Mesothelial cell of epicardium (in vitro differentiated cells): ENCODE data around the gene SUGP2. TPM values are rescaled to one million over a fixed set of nuclear protein-coding genes. Genes with fewer than 3 reads are reported as not detected.

ENCODE experiments used
- DNase-seq, 2 experiments: peaks; one replicate each; pipeline ENCODE4 v3.0.0; 2021; ENCODE audit warnings: low spot score in 2 of 2; ENCODE audit not compliant: unreplicated experiment in 2 of 2
- H3K27ac Mint-ChIP-seq: 2 replicates; pipeline ENCODE4 v1.8.0; 2021; ENCODE audit warnings: mixed read lengths
- H3K27me3 Mint-ChIP-seq: 2 replicates; pipeline ENCODE4 v1.8.0; 2021; ENCODE audit warnings: low read depth, mixed read lengths
- H3K36me3 Mint-ChIP-seq: 2 replicates; pipeline ENCODE4 v1.8.0; 2021; ENCODE audit warnings: mixed read lengths
- H3K4me1 Mint-ChIP-seq: 2 replicates; pipeline ENCODE4 v1.8.0; 2021; ENCODE audit warnings: mixed read lengths
- H3K4me3 Mint-ChIP-seq: 2 replicates; pipeline ENCODE4 v1.8.0; 2021; ENCODE audit warnings: mild to moderate bottlenecking, moderate library complexity, mixed read lengths
- H3K9me3 Mint-ChIP-seq: 2 replicates; pipeline ENCODE4 v1.8.0; 2021; ENCODE audit warnings: mixed read lengths
- CTCF ChIP-seq: fragments of 200-600 bp; sonication (generic); IDR thresholded peaks from one replicate; pipeline ENCODE4 v1.5.0; 2021; ENCODE audit warnings: antibody characterized with exemption; ENCODE audit not compliant: unreplicated experiment
- total RNA-seq: library from RNA; stranded (reverse); gene quantifications from 3 replicates; pipeline ENCODE4 v1.2.1, GENCODE V29; 2021

Gene SUGP2
- total RNA-seq, 1 donor from 2014 or later, result 152 TPM

DNA sequence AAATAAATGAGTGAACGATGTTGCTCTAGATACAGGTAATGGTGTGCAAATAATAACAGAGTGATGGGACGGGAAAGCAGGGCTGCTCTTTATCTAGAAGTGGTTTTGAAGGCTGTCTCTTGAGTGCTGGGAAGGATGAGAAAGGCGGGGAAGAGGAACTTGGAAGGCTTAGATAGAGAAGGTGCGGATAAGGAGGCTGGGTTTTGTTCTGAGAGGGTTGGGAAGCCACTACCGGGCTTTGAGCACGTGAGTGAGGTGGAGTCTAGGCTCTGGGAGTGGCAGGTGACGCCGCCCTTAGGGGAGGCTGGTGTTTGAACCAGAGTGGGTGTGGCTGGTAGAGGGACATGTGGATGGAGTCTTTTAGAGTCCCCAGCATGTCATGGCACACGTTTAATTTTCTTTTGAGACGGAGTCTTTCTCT, 897 bp upstream of the SUGP2 start:
- DNase-seq, result peak in 1 of 2 experiments; percentile 45
- H3K4me1 Mint-ChIP-seq, result peaks cover 14% of the 10 kb centered on the region
- H3K36me3 Mint-ChIP-seq, result peaks cover 10% of the 10 kb centered on the region
- no peak for TF ChIP-seq CTCF
- H3K27me3 Mint-ChIP-seq, result no peaks in the 10 kb centered on the region
- H3K4me3 Mint-ChIP-seq, result peak overlapping the region; percentile 70
- peak overlapping the region; percentile 87 for H3K27ac Mint-ChIP-seq
- no peaks in the 10 kb centered on the region for H3K9me3 Mint-ChIP-seq

GRCh38 chr19:19033176-19033425, 216 bp downstream of the SUGP2 start:
- Mint-ChIP-seq H3K4me1 (peaks cover 14% of the 10 kb centered on the region), H3K9me3 (no peaks in the 10 kb centered on the region), H3K27me3 (no peaks in the 10 kb centered on the region), H3K4me3 (peak overlapping the region; percentile 92), H3K36me3 (peaks cover 9% of the 10 kb centered on the region), H3K27ac (peak overlapping the region; percentile 95)
- TF ChIP-seq CTCF, result no peak
- no peak for DNase-seq

DNA sequence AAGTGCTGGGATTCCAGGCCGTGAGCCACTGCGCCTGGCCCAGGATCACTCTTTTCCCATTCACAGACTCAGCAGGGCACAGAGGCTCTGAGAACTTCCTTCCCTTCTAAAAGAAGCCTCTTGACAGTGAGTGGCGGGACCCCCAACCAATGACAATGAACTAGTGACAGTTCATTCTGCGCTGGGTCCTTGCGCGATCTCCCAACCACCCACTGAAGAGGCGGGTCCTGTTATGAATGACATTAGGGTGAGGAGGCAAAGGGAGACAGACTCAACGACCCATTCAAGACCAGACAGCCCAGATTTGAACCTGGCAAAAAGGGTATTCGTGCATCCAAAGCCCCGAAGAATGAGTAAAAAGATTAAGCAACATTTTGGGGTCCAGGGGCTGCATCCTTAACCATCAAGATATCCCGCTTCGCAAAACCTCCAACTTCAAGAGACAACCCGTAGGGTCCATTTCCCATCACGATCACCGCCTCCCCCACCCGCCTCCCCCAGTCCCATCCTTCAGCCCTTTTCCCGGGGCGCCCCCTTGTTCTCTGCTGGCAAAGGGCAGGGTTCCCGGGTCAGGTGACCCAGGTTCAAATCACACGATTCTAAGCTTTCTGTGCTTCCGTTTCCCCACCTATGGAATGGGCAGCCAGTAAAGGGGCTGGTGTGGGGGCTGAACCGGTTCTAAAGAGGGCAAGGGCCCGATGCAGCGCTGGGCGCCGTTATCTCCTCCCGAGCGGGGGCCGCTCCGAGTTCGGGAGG, 719 bp downstream of the SUGP2 start:
- Mint-ChIP-seq H3K27ac (peak overlapping the region; percentile 95), H3K4me3 (peak overlapping the region; percentile 92), H3K9me3 (no peaks in the 10 kb centered on the region), H3K4me1 (peaks cover 14% of the 10 kb centered on the region), H3K27me3 (no peaks in the 10 kb centered on the region), H3K36me3 (peaks cover 12% of the 10 kb centered on the region)
- no peak for TF ChIP-seq CTCF
- peak; percentile 80 to 85 for DNase-seq

DNA sequence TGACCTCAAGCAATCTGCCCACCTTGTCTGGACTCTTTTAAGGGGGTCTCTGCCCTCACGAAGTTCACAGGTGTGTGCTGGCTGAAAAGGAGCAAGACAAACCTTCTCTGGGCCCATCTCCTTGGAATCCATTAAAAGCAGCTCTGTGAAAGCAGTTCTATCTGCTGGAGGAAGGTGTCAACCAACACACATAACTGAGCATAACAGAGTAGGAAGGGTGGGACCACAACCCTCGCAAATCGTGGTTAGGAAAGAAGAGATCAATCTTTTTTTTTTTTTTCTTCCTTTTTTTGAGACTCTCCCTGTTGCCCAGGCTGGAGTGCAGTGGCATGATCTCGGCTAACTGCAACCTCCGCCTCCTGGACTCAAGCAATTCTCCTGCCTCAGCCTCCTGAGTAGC, 1.4 kb downstream of the SUGP2 start:
- Mint-ChIP-seq H3K9me3 (no peaks in the 10 kb centered on the region), H3K27me3 (no peaks in the 10 kb centered on the region), H3K27ac (peak overlapping the region; percentile 95), H3K4me1 (peaks cover 14% of the 10 kb centered on the region), H3K36me3 (peaks cover 15% of the 10 kb centered on the region), H3K4me3 (peak overlapping the region; percentile 92)
- DNase-seq, result no peak
- TF ChIP-seq CTCF, result no peak

GRCh38 chr19:19028526-19028925, 4.8 kb downstream of the SUGP2 start:
- Mint-ChIP-seq H3K36me3 (peaks cover 30% of the 10 kb centered on the region), H3K27ac (no peak overlapping the region), H3K4me3 (no peak overlapping the region), H3K27me3 (no peaks in the 10 kb centered on the region), H3K9me3 (no peaks in the 10 kb centered on the region), H3K4me1 (peaks cover 9% of the 10 kb centered on the region)
- DNase-seq, result no peak
- TF ChIP-seq CTCF, result no peak
